GM19035 (cell line): ENCODE results near the gene CTNND2.
"Not testable (repeated sequence)": the region's sequence is repeated elsewhere in the genome, so short reads cannot be mapped to it uniquely, and the experiment has no call there.

Source experiments
- ATAC-seq: cut with Tn5 transposase; IDR thresholded peaks from one replicate; pipeline ENCODE4 v1.9.1; 2021; ENCODE audit not compliant: unreplicated experiment

Gene CTNND2

DNA sequence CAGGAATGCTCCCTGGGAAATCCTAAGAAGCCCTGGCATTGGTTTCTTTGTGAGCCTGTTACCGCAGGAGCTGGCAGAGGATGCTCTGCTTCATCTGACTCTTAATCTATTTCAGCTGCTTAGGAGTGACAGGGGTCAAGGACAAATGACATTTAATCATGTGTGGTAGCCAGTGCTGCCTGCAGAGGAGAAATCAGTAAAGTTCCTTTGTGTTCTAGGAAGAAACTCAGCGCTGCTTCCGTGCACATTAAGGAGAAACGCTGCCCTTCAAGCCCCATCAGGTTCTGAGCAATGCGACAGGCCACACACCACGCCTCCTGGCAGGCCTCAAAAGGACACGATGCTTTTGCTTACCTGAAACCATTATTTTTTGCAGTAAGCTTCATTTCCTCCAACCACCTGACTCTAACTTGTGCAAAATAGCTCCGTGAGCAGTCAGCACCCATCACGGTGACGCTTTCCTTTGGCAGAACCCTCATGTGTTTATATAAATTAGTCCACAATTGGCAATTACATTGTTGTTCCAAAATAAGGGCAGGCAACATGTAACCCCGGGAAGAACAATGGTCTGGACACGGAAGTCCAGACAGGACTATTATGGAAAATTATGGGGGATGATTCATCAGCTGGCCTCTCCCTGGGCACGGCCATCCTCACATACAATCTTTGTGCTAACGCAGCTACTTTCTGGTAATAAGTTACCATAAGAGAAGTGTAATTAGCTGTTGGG is 755.3 kb downstream of the CTNND2 start:
- ATAC-seq, result no peak

DNA sequence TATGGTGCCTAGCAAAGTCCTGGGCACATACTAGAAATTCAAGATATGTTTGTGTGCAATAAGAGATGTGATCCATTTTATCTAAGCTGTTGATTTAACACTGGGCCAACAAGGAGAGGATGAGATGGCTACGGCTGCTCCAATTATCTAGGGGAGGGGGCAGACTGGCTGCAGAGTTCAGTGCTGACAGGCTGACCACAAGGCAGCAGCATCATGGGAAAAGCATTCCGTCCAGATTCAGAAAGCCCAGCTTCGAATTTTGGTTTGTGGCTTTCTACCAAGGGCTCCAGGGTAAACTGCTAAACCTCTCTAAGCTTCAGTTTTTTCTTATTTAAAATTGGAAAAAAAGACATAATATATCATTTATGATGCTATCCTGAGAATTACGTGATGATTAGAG is 758.1 kb downstream of the CTNND2 start:
- no peak for ATAC-seq

DNA sequence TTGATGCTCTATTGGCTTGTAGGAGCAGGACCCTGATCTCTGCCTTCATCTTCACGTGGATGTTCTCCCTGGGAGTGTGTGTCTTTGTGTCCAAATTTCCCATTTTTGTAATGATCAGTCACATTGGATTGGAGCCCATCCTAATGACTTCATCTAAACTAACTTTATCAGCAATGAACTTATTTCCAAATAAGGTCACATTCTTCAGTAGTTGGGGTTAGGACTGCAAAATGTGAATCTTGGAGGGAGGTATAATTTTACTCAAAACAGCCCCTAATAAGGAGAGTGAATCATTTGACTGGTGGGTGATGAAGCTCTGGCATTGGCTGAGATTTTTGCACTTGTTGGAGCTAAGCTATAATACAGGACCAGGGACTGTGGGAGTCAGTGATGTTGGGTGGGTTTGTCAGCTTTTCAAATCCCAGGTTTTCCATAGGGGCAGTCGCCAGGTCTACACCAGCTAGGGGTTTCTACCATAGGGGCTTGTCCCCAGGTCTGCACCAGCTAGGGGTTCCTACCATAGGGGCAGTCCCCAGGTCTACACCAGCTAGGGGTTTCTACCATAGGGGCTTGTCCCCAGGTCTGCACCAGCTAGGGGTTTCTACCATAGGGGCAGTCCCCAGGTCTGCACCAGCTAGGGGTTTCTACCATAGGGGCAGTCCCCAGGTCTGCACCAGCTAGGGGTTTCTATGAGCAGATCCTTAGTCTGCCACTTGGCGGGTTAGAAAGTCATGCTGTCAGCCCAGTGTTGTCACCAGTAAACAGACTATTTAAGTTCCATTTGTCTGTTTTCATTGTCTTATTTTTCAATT is 760.6 kb downstream of the CTNND2 start:
- ATAC-seq, result peak; percentile 82

DNA sequence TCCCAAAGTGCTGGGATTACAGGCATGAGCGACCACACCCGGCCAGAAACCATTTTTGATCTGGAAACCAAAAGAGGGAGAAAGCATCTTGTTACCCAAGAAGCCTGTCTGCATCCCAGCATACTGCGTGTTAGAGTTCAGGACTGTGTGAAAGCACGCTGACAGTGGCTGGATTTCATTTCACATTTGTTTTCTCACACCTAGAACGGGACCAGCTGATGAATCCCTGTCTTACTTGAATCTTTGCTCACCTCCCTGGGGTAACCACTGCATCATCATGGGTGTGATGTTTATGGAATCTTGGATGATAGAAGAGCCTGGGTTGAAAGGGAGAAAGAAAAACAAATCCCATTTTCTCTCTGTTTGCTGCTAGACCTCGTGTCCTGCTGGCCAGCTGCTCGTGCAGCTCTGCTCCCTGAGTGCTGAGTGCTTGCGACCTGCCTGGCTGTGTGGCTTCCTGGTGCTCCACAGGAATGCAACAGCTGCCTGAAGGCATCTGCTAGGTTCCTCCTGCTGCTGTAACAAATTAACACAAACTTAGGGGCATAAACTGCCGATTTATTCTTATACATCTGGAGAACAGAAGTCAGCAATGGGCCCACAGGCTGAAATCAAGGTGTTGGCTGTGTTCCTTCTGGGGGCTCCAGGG is 764.9 kb downstream of the CTNND2 start:
- ATAC-seq, result no peak

DNA sequence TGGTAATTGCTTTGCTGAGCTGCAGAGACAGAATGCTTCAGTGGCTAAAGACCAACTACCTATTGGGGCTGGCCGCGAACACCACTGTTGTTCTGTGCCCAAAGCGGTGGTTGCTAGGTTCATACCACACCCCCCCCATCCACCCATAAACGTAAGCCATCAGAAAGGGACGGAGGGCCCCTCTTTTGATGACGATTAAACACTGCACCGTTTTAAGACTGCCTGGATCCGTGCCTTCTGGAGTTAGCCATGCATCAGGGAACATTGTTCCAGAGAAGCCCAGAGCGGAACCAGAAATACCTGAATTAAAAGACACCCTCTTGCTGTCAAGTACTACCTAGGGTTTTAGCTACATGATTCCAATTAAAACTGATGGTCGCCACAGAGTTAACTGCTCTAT is 774.1 kb downstream of the CTNND2 start:
- no peak for ATAC-seq

DNA sequence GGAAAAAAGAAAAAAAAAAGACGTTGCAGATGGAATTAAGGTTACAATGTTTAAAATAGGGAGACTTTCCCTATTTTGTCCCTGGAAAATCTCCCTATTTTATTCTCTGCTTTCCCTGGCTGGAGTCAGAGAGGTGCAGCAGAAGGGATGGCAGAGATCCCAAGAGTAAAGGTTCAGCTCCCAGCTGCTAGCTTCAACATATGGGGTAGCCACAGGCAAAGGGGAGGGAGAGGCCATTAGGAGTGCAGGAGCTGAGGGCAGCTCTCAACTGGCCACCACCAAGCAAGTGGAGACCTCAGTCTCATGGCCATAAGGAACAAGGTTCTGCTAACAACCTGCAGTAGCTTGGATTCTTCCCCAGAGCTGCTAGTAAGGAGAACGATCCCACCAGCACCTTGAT is 776.2 kb downstream of the CTNND2 start:
- no peak for ATAC-seq

DNA sequence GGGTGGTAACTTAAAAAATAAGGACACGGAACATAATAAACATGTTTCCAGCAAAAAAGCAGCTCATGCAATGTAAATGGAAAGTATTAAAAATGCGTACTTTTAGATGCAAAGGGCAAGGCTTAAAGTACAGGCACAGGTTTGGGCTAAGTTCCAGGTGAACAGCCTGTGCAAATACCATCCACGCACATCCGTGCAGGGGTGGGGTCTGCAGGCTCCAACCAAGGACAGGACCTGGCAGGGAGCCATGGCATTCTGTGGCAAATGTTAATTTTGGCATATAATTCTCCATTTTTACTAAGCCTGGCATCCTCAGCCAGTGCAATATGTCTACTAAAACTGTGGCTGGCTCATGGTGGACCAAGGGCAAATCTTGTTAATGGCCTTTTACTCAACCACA is 777.4 kb downstream of the CTNND2 start:
- no peak for ATAC-seq

DNA sequence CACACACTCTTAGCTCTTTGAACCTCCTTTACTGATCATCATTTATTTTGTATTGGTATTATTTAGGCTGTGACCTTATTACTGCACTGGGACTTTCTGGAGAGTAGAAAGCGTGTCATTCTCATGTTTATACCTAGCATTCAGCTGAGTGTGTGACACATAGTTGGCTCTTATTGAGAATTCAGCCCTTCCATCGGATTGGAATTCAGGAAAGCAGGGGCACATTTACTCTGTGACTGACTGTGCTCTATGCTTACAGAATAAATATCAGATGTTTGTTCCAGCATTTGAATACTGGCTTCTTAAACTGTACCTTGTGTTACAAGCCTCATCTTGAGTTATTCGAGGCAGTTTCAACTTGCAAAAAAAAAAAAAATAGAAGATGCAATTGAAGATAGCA is 782.4 kb downstream of the CTNND2 start:
- no peak for ATAC-seq

DNA sequence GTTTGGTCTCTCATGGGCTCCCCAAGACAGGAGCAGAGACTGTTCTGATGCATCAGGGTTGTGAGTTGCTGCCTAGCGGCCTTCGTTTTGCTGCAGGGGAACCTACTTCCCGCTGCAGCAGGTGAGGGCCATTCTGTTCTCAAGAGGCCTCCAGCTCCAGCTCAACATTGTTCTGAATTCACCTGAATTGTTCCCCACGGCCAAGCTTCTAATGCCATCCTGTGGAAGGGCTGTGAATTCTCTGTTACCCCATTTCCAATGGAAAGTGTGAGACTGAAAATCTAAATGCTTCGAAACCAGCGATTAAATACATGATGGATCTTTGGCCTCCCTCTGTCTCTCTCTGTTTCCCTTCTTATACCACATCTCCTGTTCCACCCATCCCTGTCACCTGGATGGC is 794.1 kb downstream of the CTNND2 start:
- no peak for ATAC-seq

DNA sequence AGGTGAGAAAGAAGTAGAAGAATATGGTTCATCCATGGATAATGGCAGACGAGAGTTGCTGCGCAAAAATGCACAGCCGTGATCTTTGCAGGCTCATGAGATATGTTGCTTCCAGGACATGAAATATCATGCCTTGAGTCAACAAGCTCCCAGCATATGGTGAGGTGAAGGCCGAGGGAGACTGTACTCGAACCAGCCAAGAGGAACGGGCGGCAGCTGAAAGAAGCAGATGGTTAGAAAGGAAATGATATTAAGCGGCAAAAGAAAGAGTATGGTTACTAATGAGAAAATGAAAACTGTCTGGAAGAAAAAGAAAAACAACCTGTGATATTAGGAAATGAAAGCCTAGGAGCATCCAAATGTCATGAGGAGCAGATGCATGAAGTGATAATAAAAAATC is 798.5 kb downstream of the CTNND2 start:
- no peak for ATAC-seq

DNA sequence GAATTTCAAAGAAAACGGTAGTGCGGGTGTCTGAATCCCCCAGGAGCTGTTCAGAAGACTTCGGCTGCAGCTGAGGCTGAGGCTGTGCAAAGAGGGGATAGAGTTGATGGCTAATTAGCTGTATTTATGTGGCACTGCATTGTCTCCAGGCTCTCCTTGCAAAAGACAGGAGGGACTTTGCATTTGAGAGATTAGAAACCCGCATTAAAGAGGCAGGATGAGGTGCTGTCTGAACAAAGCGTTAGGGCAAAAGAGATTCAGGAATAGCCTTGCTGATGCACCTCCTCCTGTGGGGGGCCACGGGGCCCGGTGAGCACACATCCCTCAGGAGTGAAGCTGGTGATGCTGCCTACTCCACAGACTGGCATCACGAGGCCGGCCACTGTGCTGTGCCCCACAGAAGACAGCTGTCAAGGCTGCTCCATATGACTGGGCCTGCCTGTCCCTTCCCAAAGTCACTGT is 799.6 kb downstream of the CTNND2 start:
- no peak for ATAC-seq

DNA sequence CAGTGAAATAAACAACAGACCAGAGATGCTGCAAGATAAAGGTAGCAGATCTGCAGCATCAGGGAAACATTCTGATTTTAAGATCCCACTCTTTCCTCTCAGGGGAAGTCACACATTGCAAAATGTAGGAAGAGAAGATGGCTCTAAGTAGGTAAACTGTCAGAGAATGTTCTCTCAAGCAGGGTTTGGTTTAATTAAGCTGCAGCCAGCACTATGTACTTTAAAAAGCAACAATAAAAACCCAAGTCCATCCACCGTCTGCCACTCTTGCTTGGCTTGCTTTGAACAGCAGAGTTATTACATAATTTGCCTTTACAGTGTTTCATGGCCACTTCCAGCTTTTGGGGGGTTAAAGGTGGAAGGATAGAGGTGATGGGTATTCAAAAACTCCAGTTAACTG is 800.0 kb downstream of the CTNND2 start:
- ATAC-seq, result no peak

DNA sequence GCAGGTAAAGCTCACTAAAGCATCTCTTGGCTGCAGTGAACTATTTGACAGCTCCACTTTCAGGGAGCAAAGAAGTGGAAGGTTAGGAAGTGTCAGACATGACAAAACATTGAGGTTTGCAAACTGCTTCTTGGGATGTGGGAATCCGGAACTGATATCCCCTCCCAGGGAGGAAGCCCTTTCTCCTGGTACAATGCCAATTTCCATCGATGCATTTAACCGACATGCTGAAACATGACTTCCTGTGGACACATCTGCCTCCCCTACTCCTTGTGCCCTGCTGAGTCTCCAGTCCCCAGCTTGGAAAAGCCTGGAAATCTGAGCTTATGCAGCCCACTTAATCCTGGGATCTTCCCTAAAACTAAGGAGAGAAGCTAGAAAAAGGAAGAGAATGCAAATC is 820.1 kb downstream of the CTNND2 start:
- no peak for ATAC-seq

DNA sequence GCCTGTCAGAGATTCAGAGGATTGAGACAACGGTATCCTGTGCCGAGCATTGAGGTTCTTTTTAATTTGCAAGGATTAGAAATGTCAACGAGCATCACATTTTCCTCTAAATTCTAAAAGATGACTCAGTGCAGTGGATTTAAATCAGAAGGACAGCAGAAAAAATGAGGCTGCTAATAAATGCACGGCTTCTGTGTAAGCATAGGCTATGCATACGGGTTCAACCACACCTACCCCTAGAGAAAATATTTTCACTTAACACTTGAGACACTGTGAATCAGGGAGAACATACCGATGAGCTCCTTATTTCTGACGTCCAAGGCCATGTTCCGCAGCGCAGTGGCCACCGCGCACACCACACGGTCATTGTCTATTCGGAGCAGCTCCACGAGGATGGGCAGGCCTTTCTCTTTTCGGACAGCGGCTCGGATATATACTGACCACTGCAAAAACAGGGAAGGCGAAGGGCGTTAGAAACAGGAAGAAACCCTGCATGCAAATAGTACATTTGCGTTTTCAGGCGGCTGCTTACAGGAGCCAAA is 821.8 kb downstream of the CTNND2 start:
- ATAC-seq, result no peak

DNA sequence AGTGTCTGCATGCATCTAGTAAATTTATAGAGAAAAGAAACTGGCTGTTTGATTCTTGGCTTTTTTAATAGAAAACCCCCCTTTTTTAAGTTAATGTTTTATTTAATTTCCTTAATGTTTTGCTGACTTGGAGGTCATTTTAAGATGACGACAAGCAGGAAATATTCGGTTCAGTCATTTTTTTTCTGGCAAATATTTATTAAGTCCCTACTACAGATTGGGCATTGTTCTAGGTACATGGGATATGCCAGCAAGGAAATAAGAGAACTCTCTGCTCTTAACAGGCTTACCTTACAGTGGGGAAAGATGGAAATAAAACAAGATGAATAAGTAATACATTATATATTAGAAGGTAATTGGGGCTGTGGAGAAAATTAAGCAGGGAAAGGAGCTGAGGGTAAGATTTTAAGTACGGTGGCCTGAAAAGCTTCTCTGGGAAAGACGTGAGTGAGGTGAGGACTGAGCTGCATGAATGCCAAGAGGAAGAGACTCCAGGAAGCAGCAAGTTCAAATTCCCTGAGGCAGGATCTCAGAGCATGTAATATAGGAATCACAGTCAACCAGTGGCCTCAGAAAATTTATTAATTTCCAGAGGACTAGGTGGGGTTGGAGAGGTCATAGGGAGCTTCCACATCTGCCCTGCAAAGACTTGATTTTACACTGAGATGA is 827.2 kb downstream of the CTNND2 start:
- no peak for ATAC-seq

DNA sequence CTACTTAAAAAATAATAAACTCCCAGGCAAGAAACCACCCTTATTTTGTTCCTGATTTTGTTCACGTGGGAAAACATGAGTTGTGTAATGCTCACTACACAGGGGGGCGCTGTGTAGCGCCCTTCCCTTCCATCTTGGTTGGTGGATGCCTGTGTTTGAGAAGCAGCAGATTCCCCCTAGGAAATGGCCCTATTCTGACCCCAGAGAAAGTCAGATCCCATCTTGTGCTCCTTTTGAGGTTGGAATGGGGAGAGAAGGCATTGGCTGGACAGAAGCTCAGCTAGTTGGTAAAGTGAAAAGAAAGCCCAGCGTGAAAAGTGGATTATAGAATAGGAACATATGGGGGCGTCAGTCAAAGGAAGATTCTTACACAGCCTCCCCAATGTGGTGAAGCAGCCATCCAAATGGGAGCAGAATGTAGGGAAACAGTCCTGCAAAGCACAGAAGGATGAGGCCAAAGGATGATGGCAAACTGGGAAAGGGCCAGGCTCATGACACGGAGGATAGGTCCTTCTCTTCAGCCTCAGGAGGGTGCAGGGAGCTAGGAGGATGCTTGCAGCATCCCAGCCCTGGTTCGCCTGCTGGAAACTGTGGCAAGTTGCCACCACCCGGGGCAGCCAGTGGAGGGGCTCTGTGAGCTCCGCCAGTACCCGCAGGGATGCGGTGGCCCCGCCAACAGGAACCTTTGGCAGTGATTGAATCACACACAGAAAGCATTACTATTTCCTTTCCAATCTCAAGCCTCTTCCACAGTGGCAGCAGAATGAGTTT is 829.0 kb downstream of the CTNND2 start:
- ATAC-seq, result no peak

DNA sequence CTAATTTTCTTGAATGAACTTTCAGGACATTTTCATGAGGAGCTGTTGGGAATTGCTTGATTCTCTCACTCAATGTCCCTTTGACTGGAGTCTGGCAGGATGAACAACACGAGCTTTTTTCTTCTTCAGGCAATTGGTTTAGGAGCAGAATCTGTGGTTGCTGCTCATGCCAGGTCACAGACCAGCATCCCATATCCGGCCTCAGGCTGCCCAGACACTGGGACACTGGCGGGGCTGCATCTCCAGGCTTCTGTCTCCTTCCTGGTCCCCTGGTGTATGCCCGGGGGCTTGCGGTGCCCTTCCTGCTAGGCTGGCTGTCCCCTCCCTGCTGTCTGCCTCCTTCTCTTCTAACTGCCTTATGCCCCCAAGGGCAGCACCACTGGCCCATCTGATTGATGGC is 831.7 kb downstream of the CTNND2 start:
- no peak for ATAC-seq

DNA sequence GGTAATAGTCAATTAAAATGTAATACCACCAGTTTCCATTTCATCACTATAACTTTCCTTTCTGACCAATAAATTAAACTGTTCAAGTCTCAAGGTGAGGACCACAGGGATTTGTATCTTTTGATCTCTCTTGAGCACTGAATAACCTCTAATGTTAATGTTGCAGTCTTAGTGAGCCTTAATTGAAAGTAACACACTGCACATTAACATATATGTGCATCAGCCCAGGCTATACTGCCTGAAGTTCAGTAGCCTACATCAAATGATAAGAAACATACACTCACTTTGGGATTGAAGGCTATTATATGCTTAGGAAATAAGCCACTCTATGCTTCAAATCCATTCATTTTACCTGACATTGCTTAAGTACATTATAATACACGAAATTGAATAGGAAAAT is 832.2 kb downstream of the CTNND2 start:
- no peak for ATAC-seq

DNA sequence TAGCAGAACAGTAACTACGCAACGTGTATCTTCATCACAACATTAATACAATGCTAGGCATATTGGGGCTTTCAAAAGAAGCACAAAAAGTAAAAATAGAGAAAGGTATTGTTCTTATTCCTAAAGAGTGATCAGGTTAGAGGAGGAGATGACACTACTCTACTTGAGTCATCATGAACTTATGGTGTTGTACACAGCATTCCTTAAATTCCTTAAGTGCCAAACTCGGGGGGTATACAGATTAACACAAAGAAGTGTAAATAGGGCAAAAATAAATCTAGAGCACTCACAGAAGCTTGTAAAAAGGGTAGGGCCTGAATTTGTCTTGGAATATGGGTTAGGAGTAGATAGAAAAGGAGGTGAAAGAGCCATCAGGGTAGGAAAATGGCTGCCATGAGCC is 835.2 kb downstream of the CTNND2 start:
- ATAC-seq, result no peak

DNA sequence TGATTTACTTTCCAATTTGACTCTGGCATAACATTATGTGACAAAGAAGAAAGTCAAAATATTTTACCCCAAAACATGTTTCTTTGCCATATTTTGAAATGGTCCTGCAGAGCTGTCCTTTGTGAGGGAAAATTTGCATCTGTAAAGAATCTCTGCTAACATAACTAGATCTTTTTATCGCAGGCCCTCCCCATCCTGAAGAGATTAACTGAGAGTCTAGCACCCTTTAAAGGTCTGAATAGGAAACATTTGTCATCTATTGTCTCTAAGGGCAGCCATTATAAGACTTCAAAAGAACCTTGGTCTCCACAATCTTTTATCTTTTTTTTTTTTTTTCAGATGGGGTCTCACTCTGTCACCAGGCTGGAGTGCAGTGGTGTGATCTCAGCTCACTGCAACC is 838.5 kb downstream of the CTNND2 start:
- not testable (repeated sequence) for ATAC-seq
